ENCODE results near the gene SLC35F6. TPM values are rescaled to one million over a fixed set of nuclear protein-coding genes. Genes with fewer than 3 reads are reported as not detected.

Gene SLC35F6
- polyA plus RNA-seq, 1 donor from 2014 or later = 10.8 TPM

DNA sequence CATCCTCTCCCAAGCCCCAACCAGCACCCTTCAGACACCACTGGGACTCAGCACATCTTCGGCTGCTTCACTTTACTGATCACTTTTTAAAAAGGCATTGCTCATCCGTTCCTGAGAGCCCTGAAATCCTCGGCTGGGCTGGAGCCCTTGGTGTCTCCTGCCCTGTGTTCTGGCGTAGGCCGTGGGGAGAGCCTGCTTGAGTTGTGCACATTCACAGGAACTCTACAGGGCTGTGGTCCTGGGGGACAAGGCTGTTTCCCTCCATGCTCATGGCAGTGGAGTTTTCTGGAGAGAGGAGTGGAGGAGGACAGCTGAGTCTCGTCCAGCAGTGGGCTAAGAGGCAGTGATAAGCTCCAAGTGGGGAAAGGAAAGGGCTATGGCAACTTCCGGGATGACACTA lies 37.7 kb downstream of the SLC35F6 start:
- Histone ChIP-seq H2AFZ (ENCODE audit: low read depth, low read length) (no peak overlapping the region), H3K4me2 (ENCODE audit: low read length) (no peak overlapping the region), H3K9ac (ENCODE audit: low read length) (no peak overlapping the region), H3F3A (ENCODE audit: insufficient read depth, low read length, poor library complexity, severe bottlenecking) (no peaks in the 10 kb centered on the region), H4K20me1 (ENCODE audit: insufficient read depth) (no peaks in the 10 kb centered on the region), H3K36me3 (ENCODE audit: insufficient read depth, low read length) (no peaks in the 10 kb centered on the region), H3K9me2 (ENCODE audit: insufficient read depth, low read length) (no peaks in the 10 kb centered on the region), H3K9me3 (ENCODE audit: low read length) (no peaks in the 10 kb centered on the region), H3K27me3 (ENCODE audit: insufficient read depth, low read depth, low read length) (no peaks in the 10 kb centered on the region), H3K27ac (ENCODE audit: low read length) (no peak overlapping the region), H3K79me2 (replicated peaks; ENCODE audit: insufficient read depth, low read length) (no peaks in the 10 kb centered on the region), H3K4me3 (ENCODE audit: low read length) (no peak overlapping the region)
- no peak for TF ChIP-seq MXI1 (conservative IDR thresholded peaks at IDR 0.05; ENCODE audit: poor library complexity, severe bottlenecking)
- TF ChIP-seq CTCF (IDR thresholded peaks at IDR 0.05; ENCODE audit: poor library complexity, severe bottlenecking) = no peak
- no peak for TF ChIP-seq EP300 (conservative IDR thresholded peaks at IDR 0.05; ENCODE audit: poor library complexity, severe bottlenecking)
- no peak for TF ChIP-seq TAF1 (IDR thresholded peaks at IDR 0.05; ENCODE audit: low read depth)
- TF ChIP-seq RAD21 (conservative IDR thresholded peaks at IDR 0.05) = no peak
- TF ChIP-seq, protein P1, sequence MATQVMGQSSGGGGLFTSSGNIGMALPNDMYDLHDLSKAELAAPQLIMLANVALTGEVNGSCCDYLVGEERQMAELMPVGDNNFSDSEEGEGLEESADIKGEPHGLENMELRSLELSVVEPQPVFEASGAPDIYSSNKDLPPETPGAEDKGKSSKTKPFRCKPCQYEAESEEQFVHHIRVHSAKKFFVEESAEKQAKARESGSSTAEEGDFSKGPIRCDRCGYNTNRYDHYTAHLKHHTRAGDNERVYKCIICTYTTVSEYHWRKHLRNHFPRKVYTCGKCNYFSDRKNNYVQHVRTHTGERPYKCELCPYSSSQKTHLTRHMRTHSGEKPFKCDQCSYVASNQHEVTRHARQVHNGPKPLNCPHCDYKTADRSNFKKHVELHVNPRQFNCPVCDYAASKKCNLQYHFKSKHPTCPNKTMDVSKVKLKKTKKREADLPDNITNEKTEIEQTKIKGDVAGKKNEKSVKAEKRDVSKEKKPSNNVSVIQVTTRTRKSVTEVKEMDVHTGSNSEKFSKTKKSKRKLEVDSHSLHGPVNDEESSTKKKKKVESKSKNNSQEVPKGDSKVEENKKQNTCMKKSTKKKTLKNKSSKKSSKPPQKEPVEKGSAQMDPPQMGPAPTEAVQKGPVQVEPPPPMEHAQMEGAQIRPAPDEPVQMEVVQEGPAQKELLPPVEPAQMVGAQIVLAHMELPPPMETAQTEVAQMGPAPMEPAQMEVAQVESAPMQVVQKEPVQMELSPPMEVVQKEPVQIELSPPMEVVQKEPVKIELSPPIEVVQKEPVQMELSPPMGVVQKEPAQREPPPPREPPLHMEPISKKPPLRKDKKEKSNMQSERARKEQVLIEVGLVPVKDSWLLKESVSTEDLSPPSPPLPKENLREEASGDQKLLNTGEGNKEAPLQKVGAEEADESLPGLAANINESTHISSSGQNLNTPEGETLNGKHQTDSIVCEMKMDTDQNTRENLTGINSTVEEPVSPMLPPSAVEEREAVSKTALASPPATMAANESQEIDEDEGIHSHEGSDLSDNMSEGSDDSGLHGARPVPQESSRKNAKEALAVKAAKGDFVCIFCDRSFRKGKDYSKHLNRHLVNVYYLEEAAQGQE (IDR thresholded peaks at IDR 0.05; ENCODE audit: borderline replicate concordance) = no peak
- no peak for TF ChIP-seq EZH2 (IDR thresholded peaks at IDR 0.05; ENCODE audit: borderline replicate concordance, insufficient read depth, low read length, poor library complexity, severe bottlenecking)
- no peak for TF ChIP-seq POLR2AphosphoS5 (IDR thresholded peaks at IDR 0.05)
- TF ChIP-seq SMC3 (conservative IDR thresholded peaks at IDR 0.05; ENCODE audit: poor library complexity) = no peak

GRCh38 chr2:26805241-26805676 lies 41.2 kb downstream of the SLC35F6 start:
- Histone ChIP-seq H3K9ac (ENCODE audit: low read length) (no peak overlapping the region), H3K9me2 (ENCODE audit: insufficient read depth, low read length) (no peaks in the 10 kb centered on the region), H3K4me3 (ENCODE audit: low read length) (no peak overlapping the region), H2AFZ (ENCODE audit: low read depth, low read length) (no peak overlapping the region), H3K9me3 (ENCODE audit: low read length) (no peaks in the 10 kb centered on the region), H4K20me1 (ENCODE audit: insufficient read depth) (no peaks in the 10 kb centered on the region), H3K27ac (ENCODE audit: low read length) (no peak overlapping the region), H3K27me3 (ENCODE audit: insufficient read depth, low read depth, low read length) (no peaks in the 10 kb centered on the region), H3K4me2 (ENCODE audit: low read length) (no peak overlapping the region), H3K36me3 (ENCODE audit: insufficient read depth, low read length) (no peaks in the 10 kb centered on the region), H3K79me2 (replicated peaks; ENCODE audit: insufficient read depth, low read length) (no peaks in the 10 kb centered on the region), H3F3A (ENCODE audit: insufficient read depth, low read length, poor library complexity, severe bottlenecking) (no peaks in the 10 kb centered on the region)
- TF ChIP-seq EP300 (conservative IDR thresholded peaks at IDR 0.05; ENCODE audit: poor library complexity, severe bottlenecking) = no peak
- TF ChIP-seq MXI1 (conservative IDR thresholded peaks at IDR 0.05; ENCODE audit: poor library complexity, severe bottlenecking) = no peak
